IPS-15b (cell line): ENCODE results near the gene CNN2.

ENCODE experiments used
- H3K27me3 ChIP-seq: one replicate; pipeline ENCODE4 v1.6.1; 2013; ENCODE audit warnings: low read length; ENCODE audit not compliant: control insufficient read depth, insufficient read depth
- H3K36me3 ChIP-seq: one replicate; pipeline ENCODE4 v1.6.1; 2013; ENCODE audit warnings: low read length; ENCODE audit not compliant: control insufficient read depth, insufficient read depth
- H3K4me1 ChIP-seq: one replicate; pipeline ENCODE4 v1.6.1; 2013; ENCODE audit warnings: mild to moderate bottlenecking, low read length; ENCODE audit not compliant: control insufficient read depth, insufficient read depth
- H3K4me3 ChIP-seq: one replicate; pipeline ENCODE4 v1.5.1; 2013; ENCODE audit warnings: low read depth, low read length
- H3K9ac ChIP-seq: one replicate; pipeline ENCODE4 v1.6.1; 2013; ENCODE audit warnings: low read depth, mild to moderate bottlenecking, low read length
- H3K9me3 ChIP-seq: one replicate; pipeline ENCODE4 v1.6.1; 2013; ENCODE audit warnings: mild to moderate bottlenecking, low read length; ENCODE audit not compliant: control insufficient read depth, insufficient read depth

Gene CNN2

GRCh38 chr19:999379-999719, 27.1 kb upstream of the CNN2 start:
- no peaks in the 10 kb centered on the region for H3K4me1 ChIP-seq
- no peaks in the 10 kb centered on the region for H3K9me3 ChIP-seq
- peaks cover 17% of the 10 kb centered on the region for H3K27me3 ChIP-seq
- H3K4me3 ChIP-seq, result no peak overlapping the region
- H3K36me3 ChIP-seq, result peaks cover 9% of the 10 kb centered on the region
- no peak overlapping the region for H3K9ac ChIP-seq

- H3K27me3 ChIP-seq, result peaks cover 17% of the 10 kb centered on the region
- no peaks in the 10 kb centered on the region for H3K4me1 ChIP-seq
- peak within 1 kb of the TSS; percentile 32 for H3K4me3 ChIP-seq
- H3K9me3 ChIP-seq, result no peaks in the 10 kb centered on the region
- peaks cover 4% of the 10 kb centered on the region for H3K36me3 ChIP-seq
- no peak within 1 kb of the TSS for H3K9ac ChIP-seq
Observed at GRCh38 chr19:1000095-1000494, 26.3 kb upstream of the CNN2 start, which contains the start of gene GRIN3B. Gene GRIN3B, plus strand, starts transcription at chr19:1000419. Its CDS starts 19 bp downstream, at chr19:1000438.

GRCh38 chr19:1000591-1001537, 25.5 kb upstream of the CNN2 start:
- Histone ChIP-seq H3K4me3 (peak overlapping the region; percentile 19), H3K36me3 (no peaks in the 10 kb centered on the region), H3K4me1 (no peaks in the 10 kb centered on the region), H3K9ac (no peak overlapping the region), H3K9me3 (no peaks in the 10 kb centered on the region), H3K27me3 (peaks cover 17% of the 10 kb centered on the region)

GRCh38 chr19:1001538-1002166, 24.8 kb upstream of the CNN2 start:
- Histone ChIP-seq H3K9me3 (no peaks in the 10 kb centered on the region), H3K4me3 (no peak overlapping the region), H3K36me3 (peaks cover 4% of the 10 kb centered on the region), H3K9ac (no peak overlapping the region), H3K27me3 (peaks cover 17% of the 10 kb centered on the region), H3K4me1 (no peaks in the 10 kb centered on the region)

- H3K36me3 ChIP-seq, result peaks cover 6% of the 10 kb centered on the region
- peaks cover 15% of the 10 kb centered on the region for H3K27me3 ChIP-seq
- H3K9me3 ChIP-seq, result no peaks in the 10 kb centered on the region
- H3K9ac ChIP-seq, result no peak overlapping the region
- no peaks in the 10 kb centered on the region for H3K4me1 ChIP-seq
- H3K4me3 ChIP-seq, result no peak overlapping the region
Observed at GRCh38 chr19:1002600-1002999, 23.8 kb upstream of the CNN2 start.

GRCh38 chr19:1003283-1003682, 23.1 kb upstream of the CNN2 start:
- no peaks in the 10 kb centered on the region for H3K9me3 ChIP-seq
- peaks cover 6% of the 10 kb centered on the region for H3K36me3 ChIP-seq
- H3K27me3 ChIP-seq, result peaks cover 14% of the 10 kb centered on the region
- H3K9ac ChIP-seq, result no peak overlapping the region
- H3K4me1 ChIP-seq, result no peaks in the 10 kb centered on the region
- no peak overlapping the region for H3K4me3 ChIP-seq

- Histone ChIP-seq H3K27me3 (peaks cover 11% of the 10 kb centered on the region), H3K4me3 (no peak overlapping the region), H3K9ac (no peak overlapping the region), H3K9me3 (no peaks in the 10 kb centered on the region), H3K36me3 (peaks cover 6% of the 10 kb centered on the region), H3K4me1 (no peaks in the 10 kb centered on the region)
Observed at GRCh38 chr19:1004204-1004802, 22.1 kb upstream of the CNN2 start.

GRCh38 chr19:1004803-1005664, 21.4 kb upstream of the CNN2 start:
- no peak overlapping the region for H3K4me3 ChIP-seq

GRCh38 chr19:1006711-1007398, 19.6 kb upstream of the CNN2 start:
- no peaks in the 10 kb centered on the region for H3K27me3 ChIP-seq
- no peaks in the 10 kb centered on the region for H3K9me3 ChIP-seq

More at GRCh38 chr19:1004803-1005664, 21.4 kb upstream of the CNN2 start:
- Histone ChIP-seq H3K9me3 (no peaks in the 10 kb centered on the region), H3K4me1 (no peaks in the 10 kb centered on the region), H3K9ac (no peak overlapping the region), H3K36me3 (peaks cover 10% of the 10 kb centered on the region), H3K27me3 (peaks cover 9% of the 10 kb centered on the region)

GRCh38 chr19:1007399-1008251, 18.8 kb upstream of the CNN2 start:
- no peaks in the 10 kb centered on the region for H3K4me1 ChIP-seq
- H3K36me3 ChIP-seq, result peaks cover 27% of the 10 kb centered on the region
- H3K9me3 ChIP-seq, result no peaks in the 10 kb centered on the region
- no peak overlapping the region for H3K9ac ChIP-seq
- H3K27me3 ChIP-seq, result no peaks in the 10 kb centered on the region
- no peak overlapping the region for H3K4me3 ChIP-seq

More at GRCh38 chr19:1006711-1007398, 19.6 kb upstream of the CNN2 start:
- no peaks in the 10 kb centered on the region for H3K4me1 ChIP-seq
- peaks cover 19% of the 10 kb centered on the region for H3K36me3 ChIP-seq
- no peak overlapping the region for H3K9ac ChIP-seq
- H3K4me3 ChIP-seq, result no peak overlapping the region
